GM20000 (cell line): ENCODE data around the gene HNRNPC.

Source experiments
- DNase-seq: peaks from one replicate; pipeline ENCODE4 v3.0.0; 2012; ENCODE audit warnings: low spot score
- CTCF ChIP-seq: IDR thresholded peaks from 2 replicates; pipeline ENCODE4 v1.5.1; 2012; ENCODE audit warnings: mild to moderate bottlenecking, control low read depth; ENCODE audit errors: extremely low read depth, missing control alignments

The HNRNPC gene

GRCh38 chr14:21264025-21264801 lies 5.0 kb downstream of the HNRNPC start:
- peak; percentile 54 for DNase-seq
- TF ChIP-seq CTCF, result no peak

GRCh38 chr14:21263284-21264024 lies 5.8 kb downstream of the HNRNPC start:
- no peak for TF ChIP-seq CTCF
- no peak for DNase-seq

DNA sequence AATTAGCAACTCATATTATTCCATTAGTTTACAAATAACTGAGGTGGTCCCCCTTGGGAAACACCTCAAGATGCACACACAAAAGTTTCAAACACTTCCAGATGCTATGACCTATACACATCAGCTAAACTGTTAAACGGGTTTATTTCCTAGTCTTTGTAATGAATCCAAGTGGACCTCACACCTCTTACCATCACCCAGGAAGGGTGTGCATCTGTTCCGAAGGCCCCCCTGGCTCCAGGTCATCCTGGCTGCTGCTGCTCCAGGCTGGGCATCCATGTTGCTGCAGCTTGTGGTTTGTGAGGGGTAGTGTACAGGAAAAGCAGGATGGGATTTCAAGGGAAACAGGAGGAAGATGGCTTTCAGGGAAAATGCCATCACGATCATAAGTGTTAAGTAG lies 6.8 kb downstream of the HNRNPC start:
- no peak for DNase-seq
- no peak for TF ChIP-seq CTCF

DNA sequence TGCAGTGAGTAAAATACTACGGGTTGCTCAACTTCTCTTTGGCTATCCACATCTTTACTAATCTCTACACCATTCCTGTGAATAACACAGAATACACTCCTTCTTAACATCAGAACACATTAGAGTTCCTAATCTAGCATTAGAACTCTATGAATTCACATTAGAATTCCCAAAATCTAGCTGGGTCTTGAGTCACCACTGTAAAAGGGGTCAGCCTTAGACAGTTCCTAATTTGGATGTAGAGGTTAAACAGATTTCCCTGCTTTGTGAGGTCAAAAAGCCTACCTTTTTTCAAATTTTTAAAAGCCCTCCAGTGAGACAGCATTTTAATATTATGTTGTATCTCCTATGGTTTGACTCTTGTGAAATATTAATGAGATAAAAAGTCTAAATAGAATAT lies 7.4 kb downstream of the HNRNPC start:
- TF ChIP-seq CTCF, result no peak
- DNase-seq, result no peak

DNA sequence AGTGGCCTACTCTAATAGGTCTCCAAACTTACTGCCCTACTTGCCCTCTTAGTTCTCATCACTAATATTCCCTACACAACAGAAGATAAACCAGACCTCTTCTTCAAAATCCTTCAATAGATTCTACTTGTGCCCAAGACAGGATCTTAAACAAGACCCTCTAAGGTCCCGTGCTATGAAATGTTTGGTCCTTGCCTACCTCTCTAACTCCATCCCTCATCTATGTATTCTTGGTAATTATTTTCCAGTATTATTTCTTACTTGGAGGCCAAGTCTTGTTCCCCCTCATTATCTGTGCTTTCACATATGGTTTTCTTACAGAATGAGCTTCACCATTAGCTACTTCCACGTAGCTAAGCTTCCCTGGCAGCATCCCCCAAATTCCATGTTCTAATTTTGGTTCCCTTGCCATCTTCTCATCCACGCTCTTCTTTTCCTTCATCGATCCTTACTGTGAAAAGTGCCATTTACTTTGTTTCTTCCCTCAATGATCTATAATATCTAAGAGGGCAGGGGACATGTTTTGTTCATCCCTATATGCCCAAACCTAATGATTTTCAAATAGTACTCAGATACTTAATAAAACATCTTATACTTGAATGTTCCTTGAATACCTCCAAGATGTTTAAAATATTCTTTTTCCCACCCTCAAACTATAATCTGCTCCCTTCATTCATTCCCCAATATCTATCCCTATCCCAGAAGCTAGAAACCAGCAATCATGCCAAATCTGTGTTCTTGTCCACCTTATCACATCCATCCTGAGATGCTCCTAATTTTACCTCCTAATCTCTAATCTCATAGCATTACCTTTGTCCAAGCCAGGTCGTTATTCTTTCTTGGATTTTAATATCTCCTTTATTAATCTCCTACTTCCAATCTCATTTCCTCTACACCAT lies 10.1 kb downstream of the HNRNPC start:
- no peak for DNase-seq
- no peak for TF ChIP-seq CTCF

- DNase-seq, result no peak
- TF ChIP-seq CTCF, result no peak
Measured at GRCh38 chr14:21258005-21258888, 11.0 kb downstream of the HNRNPC start.
